Trophoblast cell (in vitro differentiated cells and primary cell): ENCODE data around the gene RDH14.

ENCODE experiments used
- DNase-seq, 2 donors: peaks; one replicate each; pipeline ENCODE4 v3.0.0-alpha.2; 2016
- H2AFZ ChIP-seq: 2 replicates; pipeline ENCODE4 v1.6.1; 2013; ENCODE audit warnings: low read length, moderate library complexity, mild to moderate bottlenecking; ENCODE audit not compliant: insufficient read depth, poor library complexity
- H2AK5ac ChIP-seq: 2 replicates; pipeline ENCODE4 v1.6.1; 2013; ENCODE audit warnings: mild to moderate bottlenecking, low read length
- H2BK120ac ChIP-seq: 2 replicates; pipeline ENCODE4 v1.6.1; 2013; ENCODE audit warnings: low read length, mild to moderate bottlenecking, moderate library complexity; ENCODE audit not compliant: insufficient read depth, poor library complexity
- H2BK12ac ChIP-seq: 2 replicates; pipeline ENCODE4 v1.6.1; 2013; ENCODE audit warnings: mild to moderate bottlenecking, low read length, moderate library complexity
- H2BK5ac ChIP-seq: 2 replicates; pipeline ENCODE4 v1.6.1; 2013; ENCODE audit warnings: low read length, low read depth, moderate library complexity, mild to moderate bottlenecking; ENCODE audit not compliant: poor library complexity
- H3K14ac ChIP-seq: 2 replicates; pipeline ENCODE4 v1.6.1; 2013; ENCODE audit warnings: mild to moderate bottlenecking, low read length
- H3K18ac ChIP-seq: 2 replicates; pipeline ENCODE4 v1.6.1; 2013; ENCODE audit warnings: mild to moderate bottlenecking, low read length
- H3K23ac ChIP-seq: 2 replicates; pipeline ENCODE4 v1.6.1; 2013; ENCODE audit warnings: low read length
- H3K27ac ChIP-seq: 2 replicates; pipeline ENCODE4 v1.5.1; 2013; ENCODE audit warnings: low read depth, mild to moderate bottlenecking, inconsistent platforms, low read length, moderate library complexity
- H3K27me3 ChIP-seq: 2 replicates; pipeline ENCODE4 v1.6.1; 2013; ENCODE audit warnings: inconsistent platforms, mild to moderate bottlenecking, low read length, moderate library complexity; ENCODE audit not compliant: insufficient read depth
- H3K36me3 ChIP-seq, 2 experiments: 1 replicate in 1 of 2; 2 replicates in 1 of 2; pipeline ENCODE4 v1.6.1; 2013; ENCODE audit warnings: low read length in 2 of 2, mild to moderate bottlenecking in 2 of 2, moderate library complexity in 1 of 2; ENCODE audit not compliant: insufficient read depth in 2 of 2, control insufficient read depth in 1 of 2
- H3K4ac ChIP-seq: 2 replicates; pipeline ENCODE4 v1.6.1; 2013; ENCODE audit warnings: low read depth, mild to moderate bottlenecking, low read length, moderate library complexity
- H3K4me1 ChIP-seq, 2 experiments: 1 replicate in 1 of 2; 2 replicates in 1 of 2; pipeline ENCODE4 v1.6.1; 2013; ENCODE audit warnings: low read length in 2 of 2, mild to moderate bottlenecking in 2 of 2, moderate library complexity in 1 of 2; ENCODE audit not compliant: insufficient read depth in 2 of 2, control insufficient read depth in 1 of 2
- H3K4me2 ChIP-seq: 2 replicates; pipeline ENCODE4 v1.6.1; 2013; ENCODE audit warnings: inconsistent platforms, mild to moderate bottlenecking, low read length, moderate library complexity
- H3K4me3 ChIP-seq: 2 replicates; pipeline ENCODE4 v1.5.1; 2013; ENCODE audit warnings: mild to moderate bottlenecking, low read depth, low read length, inconsistent platforms
- H3K79me1 ChIP-seq: one replicate; pipeline ENCODE4 v1.6.1; 2013; ENCODE audit warnings: low read length
- H3K79me2 ChIP-seq: 2 replicates; pipeline ENCODE4 v1.6.1; 2013; ENCODE audit warnings: low read length, mild to moderate bottlenecking; ENCODE audit not compliant: control insufficient read depth, insufficient read depth, poor library complexity
- H3K9ac ChIP-seq: 2 replicates; pipeline ENCODE4 v1.6.1; 2013; ENCODE audit warnings: mild to moderate bottlenecking, low read length
- H3K9me3 ChIP-seq: 2 replicates; pipeline ENCODE4 v1.6.1; 2013; ENCODE audit warnings: low read depth, mild to moderate bottlenecking, control low read depth, inconsistent platforms, low read length; ENCODE audit not compliant: insufficient read depth
- H4K12ac ChIP-seq: 2 replicates; pipeline ENCODE4 v1.6.1; 2013; ENCODE audit warnings: low read depth, mild to moderate bottlenecking, low read length, moderate library complexity
- H4K8ac ChIP-seq: 2 replicates; pipeline ENCODE4 v1.6.1; 2013; ENCODE audit warnings: low read depth, mild to moderate bottlenecking, low read length, moderate library complexity
- H4K91ac ChIP-seq: one replicate; pipeline ENCODE4 v1.6.1; 2013; ENCODE audit warnings: low read depth, mild to moderate bottlenecking, low read length, moderate library complexity
- WGBS: extraction: QIAGEN DNeasy Blood & Tissue Kit; methylation state at CpG from one replicate; pipeline ENCODE4 v1.1.7; 2013; ENCODE audit warnings: missing lambda C conversion rate; ENCODE audit not compliant: insufficient read length, insufficient coverage; ENCODE audit errors: extremely low coverage; 5-methylcytosine and 5-hydroxymethylcytosine counted together

Gene RDH14

GRCh38 chr2:18522484-18523146, 37.8 kb downstream of the RDH14 start:
- DNase-seq: peak; percentile 32 to 50
- H2AK5ac ChIP-seq: no peak overlapping the region
- no peaks in the 10 kb centered on the region for H3K27me3 ChIP-seq
- H3K79me2 ChIP-seq: no peaks in the 10 kb centered on the region
- no peak overlapping the region for H3K18ac ChIP-seq
- H2AFZ ChIP-seq: no peak overlapping the region
- H3K4me1 ChIP-seq: no peaks in the 10 kb centered on the region
- no peak overlapping the region for H4K8ac ChIP-seq
- H3K4ac ChIP-seq: no peak overlapping the region
- no peak overlapping the region for H3K27ac ChIP-seq
- H2BK5ac ChIP-seq: no peak overlapping the region
- no peak overlapping the region for H3K9ac ChIP-seq
- H2BK12ac ChIP-seq: no peak overlapping the region
- H4K91ac ChIP-seq: no peak overlapping the region
- no CpG with 5 or more reads among the region's 2 CpGs for WGBS
- no peak overlapping the region for H4K12ac ChIP-seq
- no peak overlapping the region for H2BK120ac ChIP-seq
- H3K14ac ChIP-seq: no peak overlapping the region
- no peak overlapping the region for H3K4me2 ChIP-seq
- no peak overlapping the region for H3K23ac ChIP-seq
- H3K79me1 ChIP-seq: peaks cover 2% of the 10 kb centered on the region
- H3K4me3 ChIP-seq: no peak overlapping the region
- H3K36me3 ChIP-seq: no peaks in the 10 kb centered on the region
- H3K9me3 ChIP-seq: no peaks in the 10 kb centered on the region

- no peak overlapping the region for H2BK12ac ChIP-seq
- H3K9ac ChIP-seq: no peak overlapping the region
- peaks cover 2 to 3% of the 10 kb centered on the region in 2 experiments for H3K4me1 ChIP-seq
- H3K14ac ChIP-seq: no peak overlapping the region
- no peak overlapping the region for H4K8ac ChIP-seq
- H3K18ac ChIP-seq: no peak overlapping the region
- WGBS: no CpG with 5 or more reads among the region's 16 CpGs
- DNase-seq: peak; percentile 56 to 85
- no peak overlapping the region for H3K4ac ChIP-seq
- no peaks in the 10 kb centered on the region for H3K79me2 ChIP-seq
- no peak overlapping the region for H4K12ac ChIP-seq
- H2AFZ ChIP-seq: no peak overlapping the region
- H2BK5ac ChIP-seq: no peak overlapping the region
- H3K23ac ChIP-seq: no peak overlapping the region
- H3K4me3 ChIP-seq: no peak overlapping the region
- no peaks in the 10 kb centered on the region for H3K36me3 ChIP-seq
- H4K91ac ChIP-seq: no peak overlapping the region
- no peaks in the 10 kb centered on the region for H3K9me3 ChIP-seq
- H2BK120ac ChIP-seq: peak overlapping the region; percentile 9
- H3K79me1 ChIP-seq: peaks cover 2% of the 10 kb centered on the region
- H3K27ac ChIP-seq: no peak overlapping the region
- no peak overlapping the region for H2AK5ac ChIP-seq
- no peak overlapping the region for H3K4me2 ChIP-seq
- no peaks in the 10 kb centered on the region for H3K27me3 ChIP-seq
Measured at GRCh38 chr2:18520451-18521425, 39.7 kb downstream of the RDH14 start.

- Histone ChIP-seq H3K4me1 (peaks cover 5 to 8% of the 10 kb centered on the region in 2 experiments), H3K79me1 (peaks cover 4% of the 10 kb centered on the region), H2AK5ac (no peak overlapping the region), H3K4ac (no peak overlapping the region), H3K27ac (no peak overlapping the region), H4K91ac (no peak overlapping the region), H3K9ac (no peak overlapping the region), H3K4me3 (no peak overlapping the region), H4K8ac (no peak overlapping the region), H2BK5ac (no peak overlapping the region), H3K9me3 (no peaks in the 10 kb centered on the region), H3K14ac (no peak overlapping the region), H3K4me2 (no peak overlapping the region), H2BK120ac (no peak overlapping the region), H3K18ac (no peak overlapping the region), H2AFZ (no peak overlapping the region), H3K27me3 (no peaks in the 10 kb centered on the region), H4K12ac (no peak overlapping the region), H3K79me2 (no peaks in the 10 kb centered on the region), H2BK12ac (no peak overlapping the region), H3K23ac (no peak overlapping the region), H3K36me3 (no peaks in the 10 kb centered on the region)
- no peak for DNase-seq
- WGBS: no CpG with 5 or more reads among the region's 7 CpGs
Measured at GRCh38 chr2:18519914-18520450, 40.5 kb downstream of the RDH14 start.

GRCh38 chr2:18518116-18519111, 42.0 kb downstream of the RDH14 start:
- H3K36me3 ChIP-seq: no peaks in the 10 kb centered on the region
- H3K18ac ChIP-seq: no peak overlapping the region
- no peak overlapping the region for H2BK5ac ChIP-seq
- H3K79me2 ChIP-seq: no peaks in the 10 kb centered on the region
- H4K12ac ChIP-seq: no peak overlapping the region
- peaks cover 4% of the 10 kb centered on the region for H3K79me1 ChIP-seq
- H2AK5ac ChIP-seq: no peak overlapping the region
- H3K14ac ChIP-seq: no peak overlapping the region
- H3K9me3 ChIP-seq: no peaks in the 10 kb centered on the region
- no peak overlapping the region for H3K4ac ChIP-seq
- no peak overlapping the region for H2BK12ac ChIP-seq
- peaks cover 8 to 15% of the 10 kb centered on the region in 2 experiments for H3K4me1 ChIP-seq
- no peak overlapping the region for H4K91ac ChIP-seq
- no peak overlapping the region for H2AFZ ChIP-seq
- H3K27ac ChIP-seq: no peak overlapping the region
- H2BK120ac ChIP-seq: no peak overlapping the region
- H3K9ac ChIP-seq: no peak overlapping the region
- H3K27me3 ChIP-seq: no peaks in the 10 kb centered on the region
- WGBS: no CpG with 5 or more reads among the region's 11 CpGs
- no peak overlapping the region for H3K4me3 ChIP-seq
- no peak overlapping the region for H3K4me2 ChIP-seq
- DNase-seq: no peak
- no peak overlapping the region for H4K8ac ChIP-seq
- H3K23ac ChIP-seq: no peak overlapping the region
